Osteocyte (in vitro differentiated cells): ENCODE results near the gene YJEFN3. TPM values are rescaled to one million over a fixed set of nuclear protein-coding genes. Genes with fewer than 3 reads are reported as not detected.
A peak's percentile ranks its signal among the peaks of the same experiment; 100 is the strongest.

Experiments used
- DNase-seq: peaks from one replicate; pipeline ENCODE4 v3.0.0; 2021; ENCODE audit warnings: mixed read lengths; ENCODE audit not compliant: unreplicated experiment; ENCODE audit errors: extremely low spot score
- H3K27ac Mint-ChIP-seq: one replicate; pipeline ENCODE4 v1.8.0; 2021; ENCODE audit warnings: mild to moderate bottlenecking, mixed read lengths; ENCODE audit not compliant: unreplicated experiment
- H3K27me3 Mint-ChIP-seq: one replicate; pipeline ENCODE4 v1.8.0; 2021; ENCODE audit warnings: mixed read lengths; ENCODE audit not compliant: unreplicated experiment
- H3K36me3 Mint-ChIP-seq: one replicate; pipeline ENCODE4 v1.8.0; 2021; ENCODE audit warnings: mixed read lengths; ENCODE audit not compliant: unreplicated experiment
- H3K4me1 Mint-ChIP-seq: one replicate; pipeline ENCODE4 v1.8.0; 2021; ENCODE audit warnings: mixed read lengths; ENCODE audit not compliant: unreplicated experiment
- H3K4me3 Mint-ChIP-seq: one replicate; pipeline ENCODE4 v1.8.0; 2021; ENCODE audit warnings: mild to moderate bottlenecking, moderate library complexity, mixed read lengths; ENCODE audit not compliant: unreplicated experiment
- H3K9me3 Mint-ChIP-seq: one replicate; pipeline ENCODE4 v1.8.0; 2021; ENCODE audit warnings: mixed read lengths; ENCODE audit not compliant: unreplicated experiment
- CTCF ChIP-seq: fragments of 200-600 bp; sonication (generic); IDR thresholded peaks from 2 replicates; pipeline ENCODE4 v1.5.0; 2021; ENCODE audit warnings: antibody characterized with exemption, mild to moderate bottlenecking, moderate library complexity
- total RNA-seq: library from RNA; stranded (reverse); gene quantifications from 2 replicates; pipeline ENCODE4 v1.2.1, GENCODE V29; 2021

YJEFN3 gene
- total RNA-seq, 1 donor from 2014 or later, result 6.1 TPM

- Mint-ChIP-seq H3K9me3 (no peaks in the 10 kb centered on the region), H3K36me3 (peaks cover 11% of the 10 kb centered on the region), H3K4me1 (peaks cover 4% of the 10 kb centered on the region), H3K27me3 (no peaks in the 10 kb centered on the region), H3K27ac (no peak overlapping the region), H3K4me3 (no peak overlapping the region)
- DNase-seq, result no peak
- TF ChIP-seq CTCF, result no peak
Observed at GRCh38 chr19:19510432-19510831, 18.3 kb upstream of the YJEFN3 start.

- Mint-ChIP-seq H3K4me3 (no peak overlapping the region), H3K4me1 (peaks cover 17% of the 10 kb centered on the region), H3K27ac (no peak overlapping the region), H3K36me3 (no peaks in the 10 kb centered on the region), H3K9me3 (no peaks in the 10 kb centered on the region), H3K27me3 (no peaks in the 10 kb centered on the region)
- no peak for DNase-seq
- no peak for TF ChIP-seq CTCF
Observed at GRCh38 chr19:19513682-19514081, 15.0 kb upstream of the YJEFN3 start.

- DNase-seq, result no peak
- no peaks in the 10 kb centered on the region for H3K9me3 Mint-ChIP-seq
- H3K4me3 Mint-ChIP-seq, result peak overlapping the region; percentile 45
- peaks cover 17% of the 10 kb centered on the region for H3K4me1 Mint-ChIP-seq
- H3K27me3 Mint-ChIP-seq, result no peaks in the 10 kb centered on the region
- no peaks in the 10 kb centered on the region for H3K36me3 Mint-ChIP-seq
- H3K27ac Mint-ChIP-seq, result no peak overlapping the region
- no peak for TF ChIP-seq CTCF
Observed at GRCh38 chr19:19514215-19514657, 14.5 kb upstream of the YJEFN3 start.

- Mint-ChIP-seq H3K36me3 (peaks cover 4% of the 10 kb centered on the region), H3K9me3 (no peaks in the 10 kb centered on the region), H3K4me1 (peaks cover 18% of the 10 kb centered on the region), H3K27ac (peak within 1 kb of the TSS; percentile 93), H3K4me3 (peak within 1 kb of the TSS; percentile 88), H3K27me3 (no peaks in the 10 kb centered on the region)
- DNase-seq, result no peak
- no peak for TF ChIP-seq CTCF
Observed at GRCh38 chr19:19514881-19515641, 13.7 kb upstream of the YJEFN3 start, which contains the start of gene TSSK6. Gene TSSK6 (minus strand): TSS chr19:19515548. CDS start chr19:19515427, 121 bp downstream.

DNA sequence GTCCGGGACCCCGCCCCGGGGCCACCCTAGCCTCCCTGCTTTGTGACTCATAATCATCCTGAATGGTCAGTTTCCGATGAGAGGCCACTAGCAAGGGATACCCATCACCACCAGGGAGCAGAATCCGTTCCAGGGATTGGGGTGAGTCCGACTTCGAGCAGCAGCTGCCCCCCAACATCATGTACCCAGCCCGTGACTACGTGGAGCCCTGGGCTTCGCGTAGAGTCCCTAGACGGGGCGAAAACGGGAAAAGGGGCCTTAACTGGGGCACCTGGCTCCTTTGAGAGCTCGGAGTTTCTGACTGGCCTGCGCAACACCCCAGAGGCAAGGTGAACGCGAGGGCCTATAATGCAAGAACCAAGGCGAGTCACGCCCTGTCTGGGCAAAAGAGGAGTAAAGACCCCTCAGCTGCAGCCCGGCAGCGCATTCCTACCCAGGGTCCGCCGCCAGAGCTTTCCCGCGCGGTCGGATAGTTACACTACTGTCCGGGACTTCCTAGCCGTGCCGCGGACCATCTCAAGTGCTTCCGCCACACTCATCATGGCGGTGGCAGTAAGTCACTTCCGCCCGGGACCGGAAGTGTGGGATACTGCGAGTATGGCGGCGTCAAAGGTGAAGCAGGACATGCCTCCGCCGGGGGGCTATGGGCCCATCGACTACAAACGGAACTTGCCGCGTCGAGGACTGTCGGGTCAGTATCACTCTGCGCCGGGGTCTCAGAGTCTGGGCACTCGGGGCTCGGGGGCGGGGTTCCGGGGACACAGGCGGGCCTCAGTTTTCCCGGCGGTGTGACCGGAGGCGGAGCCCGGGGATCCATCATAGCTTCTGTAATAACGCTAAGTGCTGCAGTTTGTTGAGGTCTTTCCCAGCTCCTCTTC lies 12.8 kb upstream of the YJEFN3 start, which contains the start of gene NDUFA13:
TSS of gene NDUFA13 (plus strand) at position 584 of the 878 bp plus-strand sequence. CDS start at position 598, 14 bp downstream.
- peak; percentile 25 for TF ChIP-seq CTCF
- Mint-ChIP-seq H3K27ac (peak within 1 kb of the TSS; percentile 93), H3K9me3 (no peaks in the 10 kb centered on the region), H3K4me3 (peak within 1 kb of the TSS; percentile 88), H3K4me1 (peaks cover 20% of the 10 kb centered on the region), H3K27me3 (no peaks in the 10 kb centered on the region), H3K36me3 (peaks cover 9% of the 10 kb centered on the region)
- DNase-seq, result peak; percentile 97
